Nephron progenitor cell (in vitro differentiated cells): ENCODE data around the gene SLC35F1.
"Not testable (repeated sequence)": the region's sequence is repeated elsewhere in the genome, so short reads cannot be mapped to it uniquely, and the experiment has no call there.

Source experiments
- DNase-seq: peaks from one replicate; pipeline ENCODE4 v3.0.0; 2021
- H3K27ac Mint-ChIP-seq: 2 replicates; pipeline ENCODE4 v1.8.0; 2021; ENCODE audit warnings: mild to moderate bottlenecking, moderate library complexity, mixed read lengths
- H3K27me3 Mint-ChIP-seq: 2 replicates; pipeline ENCODE4 v1.8.0; 2021; ENCODE audit warnings: mild to moderate bottlenecking, low read depth, mixed read lengths; ENCODE audit not compliant: poor library complexity
- H3K36me3 Mint-ChIP-seq: 2 replicates; pipeline ENCODE4 v1.8.0; 2021; ENCODE audit warnings: low read depth, mixed read lengths
- H3K4me1 Mint-ChIP-seq: 2 replicates; pipeline ENCODE4 v1.8.0; 2021; ENCODE audit warnings: mixed read lengths
- H3K4me3 Mint-ChIP-seq: 2 replicates; pipeline ENCODE4 v1.8.0; 2021; ENCODE audit warnings: mild to moderate bottlenecking, moderate library complexity, mixed read lengths
- H3K9me3 Mint-ChIP-seq: 2 replicates; pipeline ENCODE4 v1.8.0; 2021; ENCODE audit warnings: mild to moderate bottlenecking, moderate library complexity, mixed read lengths
- CTCF ChIP-seq: fragments of 200-600 bp; sonication (generic); IDR thresholded peaks from 2 replicates; pipeline ENCODE4 v1.5.0; 2021; ENCODE audit warnings: antibody characterized with exemption

SLC35F1 gene

GRCh38 chr6:117906958-117907600, at the start of gene SLC35F1:
SLC35F1 (plus strand) TSS chr6:117907264.
- Mint-ChIP-seq H3K4me3 (peak within 1 kb of the TSS; percentile 84), H3K9me3 (peaks cover 4% of the 10 kb centered on the region), H3K27ac (no peak within 1 kb of the TSS), H3K27me3 (peaks cover 56% of the 10 kb centered on the region), H3K4me1 (peaks cover 16% of the 10 kb centered on the region), H3K36me3 (no peaks in the 10 kb centered on the region)
- peak; percentile 21 for TF ChIP-seq CTCF
- DNase-seq, result peak; percentile 85

- H3K36me3 Mint-ChIP-seq, H3K4me1 Mint-ChIP-seq, H3K27ac Mint-ChIP-seq, DNase-seq, H3K4me3 Mint-ChIP-seq, H3K27me3 Mint-ChIP-seq: not testable (repeated sequence)
- peaks cover 45% of the 10 kb centered on the region for H3K9me3 Mint-ChIP-seq
Observed at GRCh38 chr6:117858601-117859000, 48.5 kb upstream of the SLC35F1 start.

GRCh38 chr6:117861545-117861944, 45.5 kb upstream of the SLC35F1 start:
- H3K4me1 Mint-ChIP-seq, result peaks cover 5% of the 10 kb centered on the region
- no peak overlapping the region for H3K27ac Mint-ChIP-seq
- no peaks in the 10 kb centered on the region for H3K36me3 Mint-ChIP-seq
- no peaks in the 10 kb centered on the region for H3K27me3 Mint-ChIP-seq
- peaks cover 32% of the 10 kb centered on the region for H3K9me3 Mint-ChIP-seq
- no peak for DNase-seq
- TF ChIP-seq CTCF, result no peak
- H3K4me3 Mint-ChIP-seq, result no peak overlapping the region

- Mint-ChIP-seq H3K4me3 (no peak overlapping the region), H3K27ac (no peak overlapping the region), H3K9me3 (peaks cover 34% of the 10 kb centered on the region), H3K4me1 (no peaks in the 10 kb centered on the region), H3K36me3 (no peaks in the 10 kb centered on the region), H3K27me3 (no peaks in the 10 kb centered on the region)
- TF ChIP-seq CTCF, result no peak
- no peak for DNase-seq
Observed at GRCh38 chr6:117866561-117866960, 40.5 kb upstream of the SLC35F1 start.

- H3K9me3 Mint-ChIP-seq, result peaks cover 13% of the 10 kb centered on the region
- H3K27me3 Mint-ChIP-seq, result no peaks in the 10 kb centered on the region
- no peak overlapping the region for H3K27ac Mint-ChIP-seq
- TF ChIP-seq CTCF, result no peak
- H3K4me1 Mint-ChIP-seq, result no peaks in the 10 kb centered on the region
- no peak overlapping the region for H3K4me3 Mint-ChIP-seq
- no peaks in the 10 kb centered on the region for H3K36me3 Mint-ChIP-seq
- no peak for DNase-seq
Observed at GRCh38 chr6:117870486-117871242, 36.4 kb upstream of the SLC35F1 start.

- Mint-ChIP-seq H3K27me3 (peaks cover 3% of the 10 kb centered on the region), H3K36me3 (no peaks in the 10 kb centered on the region), H3K27ac (no peak overlapping the region), H3K9me3 (no peaks in the 10 kb centered on the region), H3K4me3 (no peak overlapping the region), H3K4me1 (no peaks in the 10 kb centered on the region)
- DNase-seq, result no peak
- no peak for TF ChIP-seq CTCF
Observed at GRCh38 chr6:117880824-117881223, 26.2 kb upstream of the SLC35F1 start.
